Inflammatory macrophage (primary cell): ENCODE results near the gene EIF1AX.
"Not testable (repeated sequence)": the region's sequence is repeated elsewhere in the genome, so short reads cannot be mapped to it uniquely, and the experiment has no call there.

Source experiments
- DNase-seq, 2 donors: peaks; one replicate each; pipeline ENCODE4 v3.0.0-alpha.2; 2020 to 2022
- total RNA-seq, 18 experiments: gene quantifications; one replicate each; lab custom pipeline; 2026; ENCODE audit warnings: mixed read lengths in 6 of 18, inconsistent platforms in 2 of 18; lab: John Stamatoyannopoulos, UW

Gene EIF1AX
- total RNA-seq = 28.8 to 64.6 (median 55.2) reads per million in 18 experiments

GRCh38 chrX:20141281-20142220 is at the start of gene EIF1AX:
EIF1AX (minus strand) TSS chrX:20141838; CDS start chrX:20141640, 198 bp downstream.
- DNase-seq = peak; percentile 96 to 97

- no peak for DNase-seq
These were observed 47.5 kb upstream of the EIF1AX start for GRCh38 chrX:20189171-20189570.

GRCh38 chrX:20181598-20182329 is 40.1 kb upstream of the EIF1AX start:
- no peak for DNase-seq

- no peak for DNase-seq
These were observed 35.5 kb upstream of the EIF1AX start for GRCh38 chrX:20177093-20177492.

- no peak for DNase-seq
These were observed 32.2 kb upstream of the EIF1AX start for GRCh38 chrX:20173856-20174255.

GRCh38 chrX:20173313-20173712 is 31.7 kb upstream of the EIF1AX start:
- DNase-seq = no peak

- no peak for DNase-seq
These were observed 30.2 kb upstream of the EIF1AX start for GRCh38 chrX:20171887-20172286.

GRCh38 chrX:20162516-20162915 is 20.9 kb upstream of the EIF1AX start:
- DNase-seq = not testable (repeated sequence)

- DNase-seq = no peak
These were observed 18.3 kb upstream of the EIF1AX start for GRCh38 chrX:20159797-20160385.

GRCh38 chrX:20151689-20152088 is 10.1 kb upstream of the EIF1AX start:
- DNase-seq = no peak

GRCh38 chrX:20149326-20149725 is 7.7 kb upstream of the EIF1AX start:
- DNase-seq = no peak

- DNase-seq = peak; percentile 1 to 34
These were observed 5.9 kb upstream of the EIF1AX start for GRCh38 chrX:20147561-20147960.

GRCh38 chrX:20144491-20144890 is 2.9 kb upstream of the EIF1AX start:
- peak in 1 of 2 donors; percentile 11 for DNase-seq

GRCh38 chrX:20143561-20143960 is 1.9 kb upstream of the EIF1AX start:
- no peak for DNase-seq

- no peak for DNase-seq
These were observed 1.5 kb upstream of the EIF1AX start for GRCh38 chrX:20143111-20143510.

GRCh38 chrX:20140420-20140819 is 1.2 kb downstream of the EIF1AX start:
- peak in 1 of 2 donors; percentile 4 for DNase-seq

- DNase-seq = no peak
These were observed 1.7 kb downstream of the EIF1AX start for GRCh38 chrX:20139966-20140365.

- DNase-seq = no peak
These were observed 5.7 kb downstream of the EIF1AX start for GRCh38 chrX:20135944-20136343.

- DNase-seq = peak; percentile 22 to 76
These were observed 9.0 kb downstream of the EIF1AX start for GRCh38 chrX:20132666-20133065.

- no peak for DNase-seq
These were observed 11.3 kb downstream of the EIF1AX start for GRCh38 chrX:20130357-20130756.

GRCh38 chrX:20129547-20129946 is 12.1 kb downstream of the EIF1AX start:
- DNase-seq = no peak

GRCh38 chrX:20128670-20129069 is 13.0 kb downstream of the EIF1AX start:
- DNase-seq = no peak

GRCh38 chrX:20127440-20127839 is 14.2 kb downstream of the EIF1AX start:
- DNase-seq = not testable (repeated sequence)
